ENCODE data around the gene FADS3. TPM values are rescaled to one million over a fixed set of nuclear protein-coding genes. Genes with fewer than 3 reads are reported as not detected.

FADS3 gene
- total and polyA plus RNA-seq, 3 donors from 2014 or later, result 20.5 to 88.5 (median 50.6) TPM

DNA sequence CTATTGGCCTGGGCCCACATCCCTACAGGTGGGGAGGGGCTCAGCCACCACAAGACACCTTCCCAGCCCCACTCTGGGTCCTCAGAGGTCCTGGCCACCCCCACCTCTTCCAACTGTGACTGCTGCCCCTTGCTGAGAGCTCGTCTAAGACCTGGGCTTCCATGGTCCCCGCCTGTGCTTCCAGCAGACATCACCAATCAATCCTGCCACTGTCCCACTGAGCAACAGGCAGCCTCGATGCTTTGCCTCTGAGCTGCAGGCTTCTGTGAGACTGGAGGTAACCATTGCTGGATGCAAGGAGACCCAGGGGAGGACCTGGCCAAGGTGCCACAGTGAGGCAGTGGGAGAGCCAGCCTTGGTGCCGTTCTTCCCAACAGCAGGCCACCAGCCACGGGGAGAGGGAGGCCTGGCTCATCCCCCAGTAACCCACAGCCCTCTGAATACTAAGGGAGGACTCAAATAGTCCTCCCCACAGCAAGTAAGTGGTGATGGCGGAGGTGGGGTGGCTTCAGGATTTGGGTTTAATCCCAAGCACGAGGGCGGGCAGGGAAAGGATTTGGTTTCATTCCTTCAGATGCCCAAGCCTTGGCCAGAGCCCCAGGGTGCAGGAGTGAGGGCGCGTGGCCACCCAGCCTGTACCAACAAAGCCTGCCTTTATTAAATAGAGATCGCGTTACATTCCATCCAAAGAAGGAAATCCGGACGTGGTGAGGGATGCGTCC is 5.5 kb upstream of the FADS3 start:
- intact Hi-C loops (cut with DNase I; ENCODE audit: low total_unique reads), result no loop called here
- H3K4me1 ChIP-seq, result peaks cover 29% of the 10 kb centered on the region
- H3K27me3 ChIP-seq, result no peaks in the 10 kb centered on the region
- no peaks in the 10 kb centered on the region for H3K9me3 ChIP-seq
- H3K27ac ChIP-seq, result peak overlapping the region in 1 of 2 donors; percentile 62
- WGBS, 2 donors, result 82 to 86% methylated on average over 13 to 15 of the region's 15 CpGs
- no peak overlapping the region for H3K4me3 ChIP-seq
- TF ChIP-seq, protein P1, sequence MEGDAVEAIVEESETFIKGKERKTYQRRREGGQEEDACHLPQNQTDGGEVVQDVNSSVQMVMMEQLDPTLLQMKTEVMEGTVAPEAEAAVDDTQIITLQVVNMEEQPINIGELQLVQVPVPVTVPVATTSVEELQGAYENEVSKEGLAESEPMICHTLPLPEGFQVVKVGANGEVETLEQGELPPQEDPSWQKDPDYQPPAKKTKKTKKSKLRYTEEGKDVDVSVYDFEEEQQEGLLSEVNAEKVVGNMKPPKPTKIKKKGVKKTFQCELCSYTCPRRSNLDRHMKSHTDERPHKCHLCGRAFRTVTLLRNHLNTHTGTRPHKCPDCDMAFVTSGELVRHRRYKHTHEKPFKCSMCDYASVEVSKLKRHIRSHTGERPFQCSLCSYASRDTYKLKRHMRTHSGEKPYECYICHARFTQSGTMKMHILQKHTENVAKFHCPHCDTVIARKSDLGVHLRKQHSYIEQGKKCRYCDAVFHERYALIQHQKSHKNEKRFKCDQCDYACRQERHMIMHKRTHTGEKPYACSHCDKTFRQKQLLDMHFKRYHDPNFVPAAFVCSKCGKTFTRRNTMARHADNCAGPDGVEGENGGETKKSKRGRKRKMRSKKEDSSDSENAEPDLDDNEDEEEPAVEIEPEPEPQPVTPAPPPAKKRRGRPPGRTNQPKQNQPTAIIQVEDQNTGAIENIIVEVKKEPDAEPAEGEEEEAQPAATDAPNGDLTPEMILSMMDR (IDR thresholded peaks at IDR 0.05), result no peak
- TF ChIP-seq POLR2A (IDR thresholded peaks at IDR 0.05), result no peak
- no peaks in the 10 kb centered on the region for H3K36me3 ChIP-seq (ENCODE audit: low read depth, missing control alignments)
- DNase-seq, result no peak

DNA sequence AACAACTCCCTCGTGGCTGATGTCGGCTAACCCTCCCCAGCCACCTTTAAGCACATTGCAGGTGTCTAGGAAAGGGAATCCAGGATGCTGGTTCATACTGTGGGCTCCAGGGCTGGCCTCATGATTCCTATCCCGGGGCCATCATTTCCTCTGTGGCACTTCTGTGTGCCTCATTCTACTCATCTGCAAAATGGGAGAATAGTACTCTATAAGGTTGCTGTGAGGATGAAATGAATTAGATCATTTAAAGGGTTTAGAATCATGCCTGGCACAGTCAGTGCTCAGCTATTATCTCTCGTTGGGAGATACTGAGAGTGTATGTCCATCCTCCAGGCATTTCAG is 4.3 kb upstream of the FADS3 start:
- no peaks in the 10 kb centered on the region for H3K27me3 ChIP-seq
- H3K27ac ChIP-seq, result no peak overlapping the region
- no peak for DNase-seq
- 63 to 70% methylated on average over 4 of the region's 4 CpGs for WGBS, 2 donors
- peaks cover 29% of the 10 kb centered on the region for H3K4me1 ChIP-seq
- no peak for TF ChIP-seq POLR2A (IDR thresholded peaks at IDR 0.05)
- TF ChIP-seq, protein P1 (IDR thresholded peaks at IDR 0.05), result no peak
- intact Hi-C loops (cut with DNase I; ENCODE audit: low total_unique reads), result no loop called here
- no peak overlapping the region for H3K4me3 ChIP-seq
- no peaks in the 10 kb centered on the region for H3K9me3 ChIP-seq
- no peaks in the 10 kb centered on the region for H3K36me3 ChIP-seq (ENCODE audit: low read depth, missing control alignments)

DNA sequence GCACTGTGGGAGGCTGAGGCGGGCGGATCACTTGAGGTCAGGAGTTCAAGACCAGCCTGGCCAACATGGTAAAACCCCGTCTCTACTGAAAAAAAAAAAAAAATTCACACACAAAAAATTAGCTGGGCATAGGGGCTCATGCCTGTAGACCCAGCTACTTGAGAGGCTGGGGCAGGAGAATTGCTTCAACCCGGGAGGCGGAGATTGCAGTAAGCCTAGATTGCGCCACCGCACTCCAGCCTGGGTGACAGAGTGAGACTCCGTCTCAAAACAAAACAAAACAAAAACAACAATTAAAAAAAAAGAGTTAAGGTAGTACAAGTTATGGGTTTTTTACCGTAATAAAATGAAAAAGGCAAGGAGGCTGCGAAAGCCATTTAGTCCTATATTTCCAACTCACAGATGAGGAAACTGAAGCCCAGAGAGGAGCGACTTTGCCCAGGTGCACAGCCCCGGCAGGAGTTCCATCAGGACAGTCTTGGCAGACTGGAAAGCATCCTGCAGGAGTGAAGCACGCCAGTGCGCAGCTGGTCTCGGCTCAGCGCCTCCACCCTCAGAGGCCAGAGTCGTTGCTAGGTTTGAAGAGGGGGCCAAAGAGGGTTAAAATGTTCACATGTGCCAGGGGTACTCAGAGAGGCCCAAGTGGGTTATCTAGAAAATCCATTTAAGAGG is 3.8 kb upstream of the FADS3 start:
- Histone ChIP-seq H3K27ac (no peak overlapping the region), H3K9me3 (no peaks in the 10 kb centered on the region), H3K27me3 (no peaks in the 10 kb centered on the region), H3K4me3 (no peak overlapping the region), H3K4me1 (peaks cover 34% of the 10 kb centered on the region), H3K36me3 (ENCODE audit: low read depth, missing control alignments) (no peaks in the 10 kb centered on the region)
- intact Hi-C loops (cut with DNase I; ENCODE audit: low total_unique reads), result no loop called here
- DNase-seq, result no peak
- TF ChIP-seq, protein P1 (IDR thresholded peaks at IDR 0.05), result no peak
- no peak for TF ChIP-seq POLR2A (IDR thresholded peaks at IDR 0.05)
- WGBS, 2 donors, result 79 to 84% methylated on average over 17 of the region's 17 CpGs

DNA sequence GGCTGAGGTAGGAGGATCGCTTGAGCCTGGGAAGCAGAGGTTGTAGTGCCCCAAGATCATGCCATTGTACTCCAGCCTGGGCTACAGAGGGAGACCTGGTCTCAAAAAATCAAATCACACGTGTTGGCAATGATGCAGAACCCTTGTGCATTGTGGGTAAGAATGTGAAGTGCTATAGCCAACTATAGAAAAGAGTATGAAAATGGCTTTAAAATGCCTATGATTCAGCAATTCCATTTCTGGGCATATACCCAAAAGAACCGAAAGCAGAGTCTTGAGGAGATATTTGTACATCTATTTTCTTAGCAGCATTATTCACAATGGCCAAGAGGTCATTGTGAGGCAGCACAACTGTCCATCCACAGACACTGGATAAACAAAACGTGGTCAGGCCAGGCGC is 2.6 kb upstream of the FADS3 start:
- WGBS, 2 donors, result 61 to 62% methylated on average over 5 of the region's 5 CpGs
- no peak for DNase-seq
- H3K27me3 ChIP-seq, result no peaks in the 10 kb centered on the region
- no peak for TF ChIP-seq POLR2A (IDR thresholded peaks at IDR 0.05)
- H3K36me3 ChIP-seq (ENCODE audit: low read depth, missing control alignments), result no peaks in the 10 kb centered on the region
- no peaks in the 10 kb centered on the region for H3K9me3 ChIP-seq
- no peak overlapping the region for H3K4me3 ChIP-seq
- H3K27ac ChIP-seq, result no peak overlapping the region
- intact Hi-C loops (cut with DNase I; ENCODE audit: low total_unique reads), result loop anchor here (5.0 kb wide), 1 partner anchor 208 kb away; no protein-coding TSS in a partner anchor
- peaks cover 28% of the 10 kb centered on the region for H3K4me1 ChIP-seq

DNA sequence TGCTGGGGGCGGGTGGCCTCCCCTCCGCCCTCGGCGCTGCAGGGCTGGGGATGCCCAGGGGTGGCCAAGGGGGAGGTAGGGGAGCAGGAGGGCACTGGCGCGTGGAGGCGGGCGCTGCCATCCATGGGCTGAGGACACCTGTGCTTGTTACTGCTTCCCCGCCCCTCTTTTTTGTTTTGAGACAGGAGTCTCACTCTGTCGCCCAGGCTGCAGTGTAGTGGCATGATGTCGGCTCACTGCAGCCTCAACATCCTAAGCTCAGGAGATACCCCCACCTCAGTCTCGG is 683 bp upstream of the FADS3 start:
- TF ChIP-seq POLR2A (IDR thresholded peaks at IDR 0.05), result no peak
- TF ChIP-seq, protein P1 (IDR thresholded peaks at IDR 0.05), result no peak
- peak overlapping the region; percentile 33 to 80 for H3K27ac ChIP-seq
- no peaks in the 10 kb centered on the region for H3K36me3 ChIP-seq (ENCODE audit: low read depth, missing control alignments)
- no peaks in the 10 kb centered on the region for H3K27me3 ChIP-seq
- DNase-seq, result no peak
- H3K4me1 ChIP-seq, result peaks cover 13% of the 10 kb centered on the region
- intact Hi-C loops (cut with DNase I; ENCODE audit: low total_unique reads), result loop anchor here (5.0 kb wide), 1 partner anchor 210 kb away; no protein-coding TSS in a partner anchor
- 29 to 48% methylated on average over 4 to 10 of the region's 12 CpGs for WGBS, 2 donors
- no peaks in the 10 kb centered on the region for H3K9me3 ChIP-seq
- H3K4me3 ChIP-seq, result peak overlapping the region; percentile 46 to 79

Measured in testis (tissue), 3 donors.